Measurements from ENCODE around the gene MYCBP2. TPM values are rescaled to one million over a fixed set of nuclear protein-coding genes. Genes with fewer than 3 reads are reported as not detected.

MYCBP2 gene
- 88.3 TPM for polyA plus RNA-seq (2013)

GRCh38 chr13:77326905-77327604 is at the start of gene MYCBP2:
MYCBP2 (minus strand) TSS chr13:77327094; CDS start chr13:77326775, 319 bp downstream.
- peak; percentile 99 to 100 (median 99) for DNase-seq
- ChIA-PET CTCF (interaction anchor here (0.8 to 2.7 kb wide), 10 partner anchors 10 to 151 kb away, joined by 3 to 9 read pairs (median 4); no protein-coding TSS in a partner anchor), POLR2A (interaction anchor here (0.6 to 0.8 kb wide), 2 partner anchors 10 to 151 kb away, joined by 3 to 4 read pairs; no protein-coding TSS in a partner anchor)
- H3K36me3 ChIP-seq (ENCODE audit: control insufficient read depth in 4 of 4, insufficient read depth in 4 of 4, low read length in 3 of 4), result no peaks in the 10 kb centered on the region
- H3K4me1 ChIP-seq (ENCODE audit: control extremely low read depth in 1 of 4, control insufficient read depth in 4 of 4, insufficient read depth in 4 of 4, low read length in 3 of 4), result peaks cover 35 to 72% (median 60%) of the 10 kb centered on the region in 4 experiments
- H3K27ac ChIP-seq (ENCODE audit: insufficient read depth in 1 of 2, low read depth in 1 of 2, low read length in 2 of 2, poor library complexity in 1 of 2, severe bottlenecking in 2 of 2), result peak within 1 kb of the TSS; percentile 55 to 77
- H3K4me3 ChIP-seq (ENCODE audit: control insufficient read depth in 1 of 7, extremely low read depth in 1 of 7, insufficient read depth in 4 of 7, low read depth in 2 of 7, low read length in 6 of 7), result peak within 1 kb of the TSS; percentile 85 to 100 (median 96)
- WGBS (ENCODE audit: insufficient coverage), result 0% methylated on average over 18 of the region's 35 CpGs
- H3K27me3 ChIP-seq (replicated peaks in 2 of 5; ENCODE audit: control insufficient read depth in 4 of 5, insufficient read depth in 5 of 5, low read length in 4 of 5), result no peaks in the 10 kb centered on the region
- no peaks in the 10 kb centered on the region for H3K9me3 ChIP-seq (ENCODE audit: control extremely low read depth in 1 of 5, control insufficient read depth in 4 of 5, insufficient read depth in 2 of 5, low read depth in 1 of 5, low read length in 4 of 5)

- Histone ChIP-seq H3K27me3 (replicated peaks in 2 of 5; ENCODE audit: control insufficient read depth in 4 of 5, insufficient read depth in 5 of 5, low read length in 4 of 5) (no peaks in the 10 kb centered on the region), H3K27ac (ENCODE audit: insufficient read depth in 1 of 2, low read depth in 1 of 2, low read length in 2 of 2, poor library complexity in 1 of 2, severe bottlenecking in 2 of 2) (no peak overlapping the region), H3K4me3 (ENCODE audit: control insufficient read depth in 1 of 7, extremely low read depth in 1 of 7, insufficient read depth in 4 of 7, low read depth in 2 of 7, low read length in 6 of 7) (no peak overlapping the region), H3K4me1 (ENCODE audit: control extremely low read depth in 1 of 4, control insufficient read depth in 4 of 4, insufficient read depth in 4 of 4, low read length in 3 of 4) (peaks cover 4 to 16% (median 6%) of the 10 kb centered on the region in 4 experiments), H3K36me3 (ENCODE audit: control insufficient read depth in 4 of 4, insufficient read depth in 4 of 4, low read length in 3 of 4) (no peaks in the 10 kb centered on the region), H3K9me3 (ENCODE audit: control extremely low read depth in 1 of 5, control insufficient read depth in 4 of 5, insufficient read depth in 2 of 5, low read depth in 1 of 5, low read length in 4 of 5) (no peaks in the 10 kb centered on the region)
- CTCF ChIA-PET, result no interaction called here
- no CpG with 5 or more reads among the region's 1 CpG for WGBS (ENCODE audit: insufficient coverage)
- no peak for DNase-seq
- POLR2A ChIA-PET, result no interaction called here
Observed at GRCh38 chr13:77375560-77376108, 48.7 kb upstream of the MYCBP2 start.

- no peak overlapping the region for H3K27ac ChIP-seq (ENCODE audit: insufficient read depth in 1 of 2, low read depth in 1 of 2, low read length in 2 of 2, poor library complexity in 1 of 2, severe bottlenecking in 2 of 2)
Observed at GRCh38 chr13:77374786-77375185, 47.9 kb upstream of the MYCBP2 start.

GRCh38 chr13:77374339-77374738 is 47.4 kb upstream of the MYCBP2 start:
- WGBS (ENCODE audit: insufficient coverage), result no CpG with 5 or more reads among the region's 1 CpG
- DNase-seq, result no peak
- CTCF ChIA-PET, result no interaction called here
- POLR2A ChIA-PET, result no interaction called here
- Histone ChIP-seq H3K4me3 (ENCODE audit: control insufficient read depth in 1 of 7, extremely low read depth in 1 of 7, insufficient read depth in 4 of 7, low read depth in 2 of 7, low read length in 6 of 7) (no peak overlapping the region), H3K36me3 (ENCODE audit: control insufficient read depth in 4 of 4, insufficient read depth in 4 of 4, low read length in 3 of 4) (no peaks in the 10 kb centered on the region), H3K9me3 (ENCODE audit: control extremely low read depth in 1 of 5, control insufficient read depth in 4 of 5, insufficient read depth in 2 of 5, low read depth in 1 of 5, low read length in 4 of 5) (no peaks in the 10 kb centered on the region), H3K4me1 (ENCODE audit: control extremely low read depth in 1 of 4, control insufficient read depth in 4 of 4, insufficient read depth in 4 of 4, low read length in 3 of 4) (peaks cover 4 to 16% (median 6%) of the 10 kb centered on the region in 4 experiments), H3K27me3 (replicated peaks in 2 of 5; ENCODE audit: control insufficient read depth in 4 of 5, insufficient read depth in 5 of 5, low read length in 4 of 5) (no peaks in the 10 kb centered on the region), H3K27ac (ENCODE audit: insufficient read depth in 1 of 2, low read depth in 1 of 2, low read length in 2 of 2, poor library complexity in 1 of 2, severe bottlenecking in 2 of 2) (no peak overlapping the region)

More at GRCh38 chr13:77374786-77375185, 47.9 kb upstream of the MYCBP2 start:
- no peaks in the 10 kb centered on the region for H3K9me3 ChIP-seq (ENCODE audit: control extremely low read depth in 1 of 5, control insufficient read depth in 4 of 5, insufficient read depth in 2 of 5, low read depth in 1 of 5, low read length in 4 of 5)
- H3K36me3 ChIP-seq (ENCODE audit: control insufficient read depth in 4 of 4, insufficient read depth in 4 of 4, low read length in 3 of 4), result no peaks in the 10 kb centered on the region
- H3K4me3 ChIP-seq (ENCODE audit: control insufficient read depth in 1 of 7, extremely low read depth in 1 of 7, insufficient read depth in 4 of 7, low read depth in 2 of 7, low read length in 6 of 7), result no peak overlapping the region
- no CpG with 5 or more reads among the region's 2 CpGs for WGBS (ENCODE audit: insufficient coverage)
- H3K4me1 ChIP-seq (ENCODE audit: control extremely low read depth in 1 of 4, control insufficient read depth in 4 of 4, insufficient read depth in 4 of 4, low read length in 3 of 4), result peaks cover 4 to 16% (median 6%) of the 10 kb centered on the region in 4 experiments
- peak in 1 of 3 donors; percentile 7 for DNase-seq
- H3K27me3 ChIP-seq (replicated peaks in 2 of 5; ENCODE audit: control insufficient read depth in 4 of 5, insufficient read depth in 5 of 5, low read length in 4 of 5), result no peaks in the 10 kb centered on the region
- CTCF ChIA-PET, result no interaction called here
- POLR2A ChIA-PET, result no interaction called here

- no peak for DNase-seq
- Histone ChIP-seq H3K9me3 (ENCODE audit: control extremely low read depth in 1 of 5, control insufficient read depth in 4 of 5, insufficient read depth in 2 of 5, low read depth in 1 of 5, low read length in 4 of 5) (no peaks in the 10 kb centered on the region), H3K4me3 (ENCODE audit: control insufficient read depth in 1 of 7, extremely low read depth in 1 of 7, insufficient read depth in 4 of 7, low read depth in 2 of 7, low read length in 6 of 7) (no peak overlapping the region), H3K36me3 (ENCODE audit: control insufficient read depth in 4 of 4, insufficient read depth in 4 of 4, low read length in 3 of 4) (no peaks in the 10 kb centered on the region), H3K4me1 (ENCODE audit: control extremely low read depth in 1 of 4, control insufficient read depth in 4 of 4, insufficient read depth in 4 of 4, low read length in 3 of 4) (peaks cover 4 to 16% (median 6%) of the 10 kb centered on the region in 4 experiments), H3K27ac (ENCODE audit: insufficient read depth in 1 of 2, low read depth in 1 of 2, low read length in 2 of 2, poor library complexity in 1 of 2, severe bottlenecking in 2 of 2) (no peak overlapping the region), H3K27me3 (replicated peaks in 2 of 5; ENCODE audit: control insufficient read depth in 4 of 5, insufficient read depth in 5 of 5, low read length in 4 of 5) (no peaks in the 10 kb centered on the region)
- ChIA-PET POLR2A (no interaction called here), CTCF (no interaction called here)
- WGBS (ENCODE audit: insufficient coverage), result 100% methylated on average over 1 of the region's 1 CpG
Observed at GRCh38 chr13:77373502-77373901, 46.6 kb upstream of the MYCBP2 start.

GRCh38 chr13:77372275-77372674 is 45.4 kb upstream of the MYCBP2 start:
- H3K36me3 ChIP-seq (ENCODE audit: control insufficient read depth in 4 of 4, insufficient read depth in 4 of 4, low read length in 3 of 4), result no peaks in the 10 kb centered on the region
- peak; percentile 10 to 66 (median 51) for DNase-seq
- no peak overlapping the region for H3K27ac ChIP-seq (ENCODE audit: insufficient read depth in 1 of 2, low read depth in 1 of 2, low read length in 2 of 2, poor library complexity in 1 of 2, severe bottlenecking in 2 of 2)
- 100% methylated on average over 1 of the region's 1 CpG for WGBS (ENCODE audit: insufficient coverage)
- CTCF ChIA-PET, result no interaction called here
- POLR2A ChIA-PET, result no interaction called here
- no peak overlapping the region for H3K4me3 ChIP-seq (ENCODE audit: control insufficient read depth in 1 of 7, extremely low read depth in 1 of 7, insufficient read depth in 4 of 7, low read depth in 2 of 7, low read length in 6 of 7)
- no peaks in the 10 kb centered on the region for H3K9me3 ChIP-seq (ENCODE audit: control extremely low read depth in 1 of 5, control insufficient read depth in 4 of 5, insufficient read depth in 2 of 5, low read depth in 1 of 5, low read length in 4 of 5)
- H3K27me3 ChIP-seq (replicated peaks in 2 of 5; ENCODE audit: control insufficient read depth in 4 of 5, insufficient read depth in 5 of 5, low read length in 4 of 5), result no peaks in the 10 kb centered on the region
- peaks cover 4 to 14% (median 6%) of the 10 kb centered on the region in 4 experiments for H3K4me1 ChIP-seq (ENCODE audit: control extremely low read depth in 1 of 4, control insufficient read depth in 4 of 4, insufficient read depth in 4 of 4, low read length in 3 of 4)

- CTCF ChIA-PET, result interaction anchor here (1.4 kb wide), 1 partner anchor 18 kb away, joined by 3 read pairs; no protein-coding TSS in a partner anchor
- POLR2A ChIA-PET, result no interaction called here
Observed at GRCh38 chr13:77370888-77371287, 44.0 kb upstream of the MYCBP2 start.

More at GRCh38 chr13:77370888-77371287, 44.0 kb upstream of the MYCBP2 start:
- Histone ChIP-seq H3K4me1 (ENCODE audit: control extremely low read depth in 1 of 4, control insufficient read depth in 4 of 4, insufficient read depth in 4 of 4, low read length in 3 of 4) (peaks cover 0 to 6% (median 0%) of the 10 kb centered on the region in 4 experiments), H3K27ac (ENCODE audit: insufficient read depth in 1 of 2, low read depth in 1 of 2, low read length in 2 of 2, poor library complexity in 1 of 2, severe bottlenecking in 2 of 2) (no peak overlapping the region), H3K9me3 (ENCODE audit: control extremely low read depth in 1 of 5, control insufficient read depth in 4 of 5, insufficient read depth in 2 of 5, low read depth in 1 of 5, low read length in 4 of 5) (no peaks in the 10 kb centered on the region), H3K27me3 (replicated peaks in 2 of 5; ENCODE audit: control insufficient read depth in 4 of 5, insufficient read depth in 5 of 5, low read length in 4 of 5) (no peaks in the 10 kb centered on the region), H3K36me3 (ENCODE audit: control insufficient read depth in 4 of 4, insufficient read depth in 4 of 4, low read length in 3 of 4) (no peaks in the 10 kb centered on the region), H3K4me3 (ENCODE audit: control insufficient read depth in 1 of 7, extremely low read depth in 1 of 7, insufficient read depth in 4 of 7, low read depth in 2 of 7, low read length in 6 of 7) (no peak overlapping the region)
- 100% methylated on average over 1 of the region's 2 CpGs for WGBS (ENCODE audit: insufficient coverage)
- no peak for DNase-seq

Measured in common myeloid progenitor, CD34-positive (primary cell).